ENCODE measurements around the gene RAB3D. TPM values are rescaled to one million over a fixed set of nuclear protein-coding genes. Genes with fewer than 3 reads are reported as not detected.
A peak's percentile ranks its signal among the peaks of the same experiment; 100 is the strongest.

Gene RAB3D
- total RNA-seq, 6 experiments from 2014 or later, result 2.7 to 4.5 (median 4.0) TPM

- TF ChIP-seq POLR2A (IDR thresholded peaks at IDR 0.05), result no peak
- no peak for TF ChIP-seq CTCF (IDR thresholded peaks at IDR 0.05)
- H3K9me3 ChIP-seq, result no peaks in the 10 kb centered on the region
- WGBS (ENCODE audit: insufficient coverage, low coverage, low lambda C conversion rate, missing lambda C conversion rate), result under 1% methylated on average over 33 of the region's 44 CpGs
- peak within 1 kb of the TSS; percentile 89 to 93 (median 89) for H3K27ac ChIP-seq
- intact Hi-C loops (cut with DNase I), result no loop called here
- H3K4me1 ChIP-seq, result peaks cover 0 to 25% (median 11%) of the 10 kb centered on the region in 4 donors
- H3K36me3 ChIP-seq, result no peaks in the 10 kb centered on the region
- peak within 1 kb of the TSS; percentile 54 to 73 (median 64) for H3K4me3 ChIP-seq
- no peaks in the 10 kb centered on the region for H3K27me3 ChIP-seq
- DNase-seq (peak; percentile 98 to 99 (median 99)), ATAC-seq (peak; percentile 84 to 95 (median 92))
Observed at GRCh38 chr19:11374433-11375142, 35.1 kb upstream of the RAB3D start, which contains the start of gene SWSAP1. TSS of gene SWSAP1 (plus strand) at chr19:11374666. CDS start at chr19:11374681, 15 bp downstream.

GRCh38 chr19:11373885-11374432 lies 34.5 kb upstream of the RAB3D start:
- no peaks in the 10 kb centered on the region for H3K27me3 ChIP-seq
- no peak for ATAC-seq
- H3K27ac ChIP-seq, result peak overlapping the region; percentile 71 to 89 (median 76)
- H3K9me3 ChIP-seq, result no peaks in the 10 kb centered on the region
- peak overlapping the region in 2 of 3 donors; percentile 64 to 73 for H3K4me3 ChIP-seq
- H3K36me3 ChIP-seq, result no peaks in the 10 kb centered on the region
- TF ChIP-seq CTCF (IDR thresholded peaks at IDR 0.05) (no peak), POLR2A (IDR thresholded peaks at IDR 0.05) (no peak)
- 34% methylated on average over 11 of the region's 11 CpGs for WGBS (ENCODE audit: insufficient coverage, low coverage, low lambda C conversion rate, missing lambda C conversion rate)
- H3K4me1 ChIP-seq, result peaks cover 0 to 25% (median 11%) of the 10 kb centered on the region in 4 donors
- intact Hi-C loops (cut with DNase I), result no loop called here
- DNase-seq, result no peak

- TF ChIP-seq POLR2A (IDR thresholded peaks at IDR 0.05) (no peak), CTCF (IDR thresholded peaks at IDR 0.05) (no peak)
- H3K36me3 ChIP-seq, result no peaks in the 10 kb centered on the region
- no peak for DNase-seq
- H3K27ac ChIP-seq, result no peak overlapping the region
- intact Hi-C loops (cut with DNase I), result no loop called here
- ATAC-seq, result no peak
- H3K4me3 ChIP-seq, result peak overlapping the region in 1 of 3 donors; percentile 73
- no peaks in the 10 kb centered on the region for H3K9me3 ChIP-seq
- H3K27me3 ChIP-seq, result no peaks in the 10 kb centered on the region
- H3K4me1 ChIP-seq, result peaks cover 0 to 25% (median 11%) of the 10 kb centered on the region in 4 donors
- 45% methylated on average over 7 of the region's 10 CpGs for WGBS (ENCODE audit: insufficient coverage, low coverage, low lambda C conversion rate, missing lambda C conversion rate)
Observed at GRCh38 chr19:11373166-11373884, 33.9 kb upstream of the RAB3D start.

GRCh38 chr19:11370744-11371143 lies 31.3 kb upstream of the RAB3D start:
- Histone ChIP-seq H3K9me3 (no peaks in the 10 kb centered on the region), H3K4me3 (no peak overlapping the region), H3K27ac (no peak overlapping the region), H3K36me3 (no peaks in the 10 kb centered on the region), H3K4me1 (peaks cover 0 to 10% (median 4%) of the 10 kb centered on the region in 4 donors), H3K27me3 (no peaks in the 10 kb centered on the region)
- ATAC-seq (no peak), DNase-seq (no peak)
- intact Hi-C loops (cut with DNase I), result no loop called here
- no peak for TF ChIP-seq POLR2A (IDR thresholded peaks at IDR 0.05)
- TF ChIP-seq CTCF (IDR thresholded peaks at IDR 0.05), result no peak
- WGBS (ENCODE audit: insufficient coverage, low coverage, low lambda C conversion rate, missing lambda C conversion rate), result 90% methylated on average over 2 of the region's 2 CpGs

Data from right lobe of liver (tissue), 6 donors.